ENCODE data around the gene INHBB.

INHBB gene

DNA sequence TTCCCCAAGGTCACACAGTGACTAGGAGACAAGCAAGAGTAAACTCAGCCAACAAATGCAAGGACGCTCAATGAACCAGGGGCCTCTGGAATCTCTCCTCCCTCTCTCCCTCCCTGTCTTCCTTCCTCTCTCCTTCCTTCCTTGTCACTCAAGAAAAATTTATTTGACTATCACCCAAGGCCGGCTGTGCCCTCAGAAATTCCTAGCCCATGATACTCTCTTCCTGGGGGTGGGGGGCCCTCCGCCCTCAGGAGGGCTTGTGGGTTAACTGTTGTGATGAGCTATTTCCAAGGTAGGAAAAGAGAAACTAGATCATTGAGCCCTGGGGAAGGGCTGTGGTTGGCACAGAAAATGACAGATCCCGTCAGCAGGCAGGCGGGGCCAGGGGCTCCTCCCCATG, 21.7 kb downstream of the INHBB start:
- TF ChIP-seq CTCF (IDR thresholded peaks at IDR 0.05; ENCODE audit: insufficient read depth, missing control alignments): no peak
- DNase-seq (ENCODE audit: insufficient read length, low spot score) (no peak), FAIRE-seq (no peak)

GRCh38 chr2:120368086-120368485, 22.1 kb downstream of the INHBB start:
- DNase-seq (ENCODE audit: insufficient read length, low spot score): no peak
- no peak for FAIRE-seq
- no peak for TF ChIP-seq CTCF (IDR thresholded peaks at IDR 0.05; ENCODE audit: insufficient read depth, missing control alignments)

DNA sequence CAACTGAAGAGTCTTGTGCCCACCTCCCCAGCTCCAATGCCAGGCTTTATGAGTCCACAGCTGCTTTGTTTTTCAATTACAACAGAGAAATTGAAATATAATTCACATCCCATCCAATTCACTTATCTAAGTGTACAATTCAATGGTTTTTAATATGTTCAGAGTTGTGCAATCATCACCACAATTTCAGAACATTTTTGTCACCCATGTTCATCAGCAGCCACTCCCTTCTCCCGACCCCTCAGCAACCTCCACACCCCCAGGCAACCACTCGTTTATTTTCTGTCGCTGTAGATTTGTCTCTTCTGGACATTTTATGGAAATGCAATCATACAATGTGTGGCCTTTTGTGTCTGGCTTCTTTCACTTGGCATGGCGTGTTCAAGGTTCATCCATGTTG, 23.3 kb downstream of the INHBB start:
- TF ChIP-seq CTCF (IDR thresholded peaks at IDR 0.05; ENCODE audit: insufficient read depth, missing control alignments): no peak
- FAIRE-seq: no peak
- no peak for DNase-seq (ENCODE audit: insufficient read length, low spot score)

GRCh38 chr2:120371969-120372625, 26.2 kb downstream of the INHBB start:
- DNase-seq (ENCODE audit: insufficient read length, low spot score) (no peak), FAIRE-seq (no peak)
- no peak for TF ChIP-seq CTCF (IDR thresholded peaks at IDR 0.05; ENCODE audit: insufficient read depth, missing control alignments)

DNA sequence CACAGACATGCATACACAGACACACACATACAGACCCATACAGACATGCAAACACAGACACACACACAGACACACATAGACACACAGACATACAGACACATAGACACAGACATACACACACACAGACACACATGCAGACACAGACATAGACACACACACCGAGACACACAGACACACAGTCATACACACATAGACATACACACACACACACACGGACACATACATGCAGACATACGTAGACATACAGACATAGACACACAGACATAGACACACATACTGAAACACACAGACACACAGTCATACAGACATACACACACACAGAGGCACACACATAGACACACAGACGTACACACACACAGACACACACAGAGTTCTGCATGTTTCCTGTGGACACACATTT, 26.9 kb downstream of the INHBB start:
- no peak for DNase-seq (ENCODE audit: insufficient read length, low spot score)
- FAIRE-seq: no peak

DNA sequence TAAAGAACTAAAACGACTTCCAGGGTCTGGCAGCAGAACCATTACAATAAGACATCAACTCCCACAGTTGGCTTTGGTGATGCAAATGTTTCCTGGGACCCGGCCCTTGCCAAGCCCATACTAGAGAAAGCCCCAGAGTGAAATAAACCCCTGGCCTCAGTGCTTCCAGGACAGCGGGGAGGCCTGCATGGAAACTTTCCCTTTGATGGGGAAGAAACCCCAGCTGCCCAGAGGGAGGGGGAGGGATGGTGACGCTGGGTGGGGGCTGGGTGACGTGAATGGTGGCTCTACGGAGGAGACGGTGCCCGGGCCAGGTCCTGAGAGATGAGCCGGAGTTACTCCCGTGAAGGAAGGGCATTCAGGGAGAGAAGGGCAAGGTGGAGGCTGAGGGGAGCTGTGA, 27.5 kb downstream of the INHBB start:
- no peak for FAIRE-seq
- no peak for DNase-seq (ENCODE audit: insufficient read length, low spot score)
- TF ChIP-seq CTCF (IDR thresholded peaks at IDR 0.05; ENCODE audit: insufficient read depth, missing control alignments): no peak

More for the DNA sequence above, 26.9 kb downstream of the INHBB start:
- TF ChIP-seq CTCF (IDR thresholded peaks at IDR 0.05; ENCODE audit: insufficient read depth, missing control alignments): no peak

GRCh38 chr2:120374821-120375220, 28.9 kb downstream of the INHBB start:
- no peak for TF ChIP-seq CTCF (IDR thresholded peaks at IDR 0.05; ENCODE audit: insufficient read depth, missing control alignments)
- no peak for DNase-seq (ENCODE audit: insufficient read length, low spot score)

More at GRCh38 chr2:120374821-120375220, 28.9 kb downstream of the INHBB start:
- no peak for FAIRE-seq

Data from D721Med (cell line).